ENCODE measurements around the gene RGL1.

- TF ChIP-seq POLR2A (IDR thresholded peaks at IDR 0.05; ENCODE audit: low read depth, low read length) (no peak), TAF1 (IDR thresholded peaks at IDR 0.05; ENCODE audit: borderline replicate concordance, low read depth, low read length) (no peak), POLR2AphosphoS5 (IDR thresholded peaks at IDR 0.05; ENCODE audit: low read depth, low read length) (no peak)
Observed at GRCh38 chr1:183882335-183883167, 77.6 kb downstream of the RGL1 start.
